SK-N-MC (cell line): ENCODE results near the gene TXK.

Source experiments
- EZH2 ChIP-seq: fragments of 200-600 bp; sonication (generic); IDR thresholded peaks from one replicate; pipeline ENCODE4 v1.6.1; 2017; ENCODE audit warnings: antibody characterized with exemption
- POLR2AphosphoS5 ChIP-seq: IDR thresholded peaks from 2 replicates; pipeline ENCODE4 v1.6.1; 2012; ENCODE audit warnings: mild to moderate bottlenecking, low read depth, low read length, borderline replicate concordance

DNA sequence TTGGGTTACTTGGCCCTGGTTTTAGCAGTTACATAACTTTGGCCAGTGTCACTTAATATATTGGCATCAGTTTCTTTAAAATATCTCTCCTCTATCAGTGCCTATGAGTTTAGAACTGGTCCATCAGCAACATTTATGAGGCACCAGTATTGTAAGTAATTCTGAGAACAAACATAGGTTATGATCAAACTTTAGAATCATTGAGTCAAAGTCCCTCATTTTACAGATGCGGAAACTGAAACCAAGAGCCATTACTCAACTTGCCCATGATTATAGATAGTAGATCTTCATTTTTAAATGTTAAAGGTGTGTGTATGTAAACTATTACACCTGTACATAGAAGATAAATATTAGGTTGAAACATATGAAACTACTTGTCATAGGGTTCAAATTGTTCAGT lies 113.0 kb downstream of the TXK start:
- no peak for TF ChIP-seq POLR2AphosphoS5
- TF ChIP-seq EZH2 = no peak
